ENCODE data around the gene CABYR.

- no peak for TF ChIP-seq CTCF (IDR thresholded peaks at IDR 0.05; ENCODE audit: insufficient read depth, low read length)
- TF ChIP-seq POLR2AphosphoS5 (IDR thresholded peaks at IDR 0.05; ENCODE audit: low read depth): no peak
- no peak for TF ChIP-seq REST (IDR thresholded peaks at IDR 0.05; ENCODE audit: insufficient replicate concordance, low read depth)
Measured at GRCh38 chr18:24200494-24201290, 61.8 kb downstream of the CABYR start.

All from HL-60 (cell line).